NT2/D1 (cell line): ENCODE measurements around the gene PLEKHJ1.

Source experiments
- SUZ12 ChIP-seq: IDR thresholded peaks from 2 replicates; pipeline ENCODE4 v1.6.1; 2011; ENCODE audit not compliant: insufficient read length, insufficient read depth; ENCODE audit errors: extremely low read depth
- YY1 ChIP-seq: IDR thresholded peaks from 2 replicates; pipeline ENCODE4 v1.6.1; 2011; ENCODE audit not compliant: insufficient read length, insufficient read depth
- ZNF274 ChIP-seq: IDR thresholded peaks from 2 replicates; pipeline ENCODE4 v1.6.1; 2011; ENCODE audit warnings: mild to moderate bottlenecking, low read depth, low read length

DNA sequence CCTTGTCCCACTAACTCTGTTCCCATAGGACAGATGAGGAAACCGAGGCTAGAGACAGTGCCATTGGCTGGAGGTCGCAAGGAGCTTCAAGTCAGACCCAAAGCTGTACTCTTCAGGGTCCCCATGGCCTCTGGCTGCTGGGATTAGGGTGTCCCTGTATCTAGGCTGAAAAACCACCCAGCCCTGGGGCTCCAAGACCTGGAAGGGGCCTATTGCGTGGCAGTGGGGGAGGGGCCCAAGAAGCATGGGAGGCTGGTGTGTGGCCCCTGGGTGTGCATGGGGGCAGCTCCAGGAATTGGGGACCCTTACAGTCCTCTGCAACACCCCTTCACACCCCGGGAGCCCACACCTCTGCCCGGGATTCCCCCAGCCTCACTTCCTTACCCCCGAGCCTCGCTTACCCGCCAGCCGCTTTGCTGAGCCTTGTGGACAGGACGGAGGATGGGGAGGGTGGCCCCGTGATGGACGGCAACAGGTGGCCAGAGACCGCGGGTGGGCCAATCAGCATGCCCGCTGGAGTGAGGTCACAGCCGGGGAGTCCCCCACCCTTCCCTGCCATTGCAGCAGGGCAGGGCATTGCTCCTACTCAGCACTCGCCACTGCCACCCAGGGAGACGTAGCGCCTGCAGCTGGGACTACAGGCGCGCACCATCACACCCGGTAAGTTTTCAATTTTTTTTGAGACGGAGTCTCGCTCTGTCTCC is 20.0 kb upstream of the PLEKHJ1 start, which contains the start of gene JSRP1:
- no peak for TF ChIP-seq SUZ12
- no peak for TF ChIP-seq YY1
- TF ChIP-seq ZNF274, result no peak
